Measurements from ENCODE around the gene TAX1BP1. TPM values are rescaled to one million over a fixed set of nuclear protein-coding genes. Genes with fewer than 3 reads are reported as not detected.

TAX1BP1 gene
- total RNA-seq, 1 experiment from 2014 or later = 83.7 TPM

DNA sequence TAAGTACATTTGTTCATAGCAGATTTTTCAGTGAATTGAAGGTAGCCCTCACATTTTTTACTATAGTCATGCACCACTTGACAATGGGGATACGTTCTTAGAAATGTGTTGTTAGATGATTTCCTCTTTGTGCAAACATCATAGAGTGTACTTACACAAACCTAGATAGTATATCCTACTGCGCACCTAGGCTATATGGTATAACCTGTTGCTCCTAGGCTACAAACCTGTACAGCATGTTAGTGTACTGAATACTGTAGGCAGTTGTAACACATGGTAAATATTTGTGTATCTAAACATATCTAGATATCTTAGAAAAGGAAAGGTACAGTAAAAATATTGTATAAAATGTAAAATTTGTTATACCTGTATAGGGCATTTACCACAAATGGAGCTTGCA lies 41.2 kb downstream of the TAX1BP1 start:
- no peak for DNase-seq (ENCODE audit: low read depth)

DNA sequence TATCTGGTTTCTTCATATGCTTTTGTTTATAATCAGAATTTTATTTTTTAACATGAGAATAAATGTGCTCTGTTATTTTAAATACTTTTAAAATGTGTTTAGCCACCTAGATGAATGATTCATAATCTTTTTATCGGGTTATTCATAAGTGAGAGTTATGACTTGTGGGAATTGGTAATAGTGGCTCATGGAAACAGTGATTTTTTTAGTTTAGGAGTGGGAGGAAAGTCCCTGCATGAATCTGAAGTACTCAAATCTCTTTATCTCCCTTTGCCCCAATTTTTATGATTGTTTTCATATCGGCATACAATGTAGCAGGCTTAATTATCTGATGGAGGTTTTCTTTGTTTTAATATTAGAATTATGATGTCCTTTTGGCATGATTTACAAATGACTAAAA lies 42.9 kb downstream of the TAX1BP1 start:
- no peak for DNase-seq (ENCODE audit: low read depth)

DNA sequence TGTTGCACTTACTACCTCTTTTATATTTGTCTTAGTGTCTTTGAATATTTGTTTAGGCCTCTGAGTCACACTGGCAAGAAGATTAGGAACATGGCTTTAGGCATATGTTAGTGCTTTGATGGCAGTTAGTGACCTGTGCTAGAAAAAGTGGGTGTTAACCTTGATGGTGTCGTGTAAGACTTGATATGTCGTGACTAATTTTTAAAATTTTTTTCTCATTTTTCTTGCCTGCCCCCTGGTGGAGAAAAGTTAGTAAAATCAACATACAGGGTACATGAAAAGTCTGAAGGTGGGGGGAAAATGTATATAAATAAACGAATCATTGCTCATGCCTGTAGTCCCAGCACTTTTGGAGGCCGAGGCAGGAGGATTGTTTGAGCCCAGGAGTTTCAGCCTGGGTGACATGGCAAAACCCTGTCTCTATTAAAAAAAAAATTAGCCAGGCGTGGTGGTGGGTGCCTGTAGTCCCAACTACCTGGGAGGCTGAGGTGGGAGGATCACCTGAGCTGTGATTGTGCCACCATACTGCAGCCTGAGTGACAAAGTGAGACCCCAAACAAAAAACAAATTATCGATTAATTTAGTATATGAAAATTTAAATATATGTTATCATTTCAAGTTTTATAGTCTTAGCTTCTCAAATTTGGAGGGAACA lies 44.6 kb downstream of the TAX1BP1 start:
- peak; percentile 88 for DNase-seq (ENCODE audit: low read depth)

DNA sequence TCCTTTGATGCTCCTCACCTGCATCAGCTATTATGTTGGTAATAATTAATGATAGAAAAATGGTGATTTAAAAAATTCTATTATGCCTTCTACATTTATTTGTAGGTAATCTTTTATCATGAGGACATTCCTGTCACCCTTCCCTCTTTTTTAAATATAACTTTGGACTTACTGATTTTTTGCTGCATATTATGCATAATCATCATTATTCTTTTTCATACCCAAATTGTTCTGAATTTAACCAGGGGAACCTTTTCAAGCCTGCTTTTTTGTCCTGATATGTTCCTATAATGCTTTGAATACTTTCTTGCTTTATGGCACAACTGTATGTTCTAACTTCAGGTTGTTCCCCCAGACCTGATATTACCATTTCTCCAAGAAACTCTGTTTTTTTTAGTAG lies 48.5 kb downstream of the TAX1BP1 start:
- no peak for DNase-seq (ENCODE audit: low read depth)

DNA sequence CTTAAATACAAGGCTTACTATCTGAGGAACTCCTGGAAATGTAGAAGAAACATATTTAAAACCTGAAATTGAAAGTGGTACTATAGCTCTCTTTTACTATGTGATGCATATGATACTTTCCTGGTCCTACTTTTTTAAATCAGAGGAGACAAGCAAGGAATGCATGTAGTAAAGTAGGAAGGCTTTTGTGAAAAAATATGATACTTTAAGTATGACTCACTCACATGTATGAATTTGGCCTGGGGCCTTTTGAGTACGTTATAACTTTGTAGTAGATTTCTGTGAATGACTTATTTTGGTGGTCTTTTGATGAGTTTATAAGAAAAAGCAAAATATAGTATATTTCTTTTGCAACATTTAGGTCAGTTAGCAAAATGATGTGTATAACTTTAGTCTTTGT lies 53.8 kb downstream of the TAX1BP1 start:
- peak; percentile 53 for DNase-seq (ENCODE audit: low read depth)

DNA sequence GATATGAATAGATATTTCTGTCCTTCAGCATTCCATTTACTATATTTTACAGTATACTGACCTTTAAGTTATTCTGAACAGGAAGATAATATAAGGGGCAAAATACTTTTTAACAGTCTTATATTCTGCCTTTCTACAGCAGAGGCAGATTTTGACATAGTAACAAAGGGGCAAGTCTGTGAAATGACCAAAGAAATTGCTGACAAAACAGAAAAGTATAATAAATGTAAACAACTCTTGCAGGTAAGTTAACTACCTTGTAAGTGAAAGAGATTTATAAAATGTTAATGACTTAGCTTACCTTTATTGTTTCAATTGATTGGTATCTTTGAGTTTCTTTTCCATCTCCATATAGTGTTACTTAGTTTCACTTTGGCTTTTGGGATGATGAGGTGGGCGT lies 56.0 kb downstream of the TAX1BP1 start:
- no peak for DNase-seq (ENCODE audit: low read depth)

DNA sequence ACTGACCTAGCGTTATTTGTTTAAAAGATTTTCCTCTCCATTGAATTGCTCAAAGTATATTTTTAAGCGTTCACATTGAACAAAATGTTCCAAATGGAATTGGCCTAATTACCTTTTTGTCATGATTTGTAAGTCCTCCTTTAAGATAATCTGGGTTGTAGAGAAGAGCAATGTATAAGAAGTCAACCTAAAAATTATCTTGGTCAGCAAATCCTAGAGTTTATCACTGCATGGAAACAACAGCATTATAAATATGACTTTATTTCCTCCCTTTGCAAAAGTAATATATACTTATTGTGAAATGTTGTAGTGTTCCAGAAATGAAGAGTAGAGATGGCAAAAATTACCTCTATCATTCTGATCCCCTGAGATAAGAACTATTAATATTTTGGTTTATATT lies 59.2 kb downstream of the TAX1BP1 start:
- DNase-seq (ENCODE audit: low read depth) = no peak

DNA sequence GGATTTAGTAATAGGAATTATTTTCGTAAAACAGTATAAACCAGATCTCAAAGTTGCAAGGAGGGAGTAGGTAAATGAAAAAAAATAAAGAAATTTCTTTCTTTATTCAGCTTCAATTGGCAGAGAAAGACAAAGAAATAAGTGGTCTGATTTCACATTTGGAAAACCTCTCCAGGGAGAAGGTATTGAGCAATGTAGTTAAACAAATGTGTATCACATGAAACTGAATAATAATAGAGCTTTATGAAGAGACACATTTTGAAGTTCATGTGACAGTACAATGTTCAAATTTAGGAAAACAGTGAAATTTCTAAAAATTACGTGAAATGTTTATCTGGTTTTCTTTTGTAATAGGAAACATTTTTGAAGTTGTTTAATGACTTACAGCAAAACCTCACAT lies 63.0 kb downstream of the TAX1BP1 start:
- DNase-seq (ENCODE audit: low read depth) = no peak

DNA sequence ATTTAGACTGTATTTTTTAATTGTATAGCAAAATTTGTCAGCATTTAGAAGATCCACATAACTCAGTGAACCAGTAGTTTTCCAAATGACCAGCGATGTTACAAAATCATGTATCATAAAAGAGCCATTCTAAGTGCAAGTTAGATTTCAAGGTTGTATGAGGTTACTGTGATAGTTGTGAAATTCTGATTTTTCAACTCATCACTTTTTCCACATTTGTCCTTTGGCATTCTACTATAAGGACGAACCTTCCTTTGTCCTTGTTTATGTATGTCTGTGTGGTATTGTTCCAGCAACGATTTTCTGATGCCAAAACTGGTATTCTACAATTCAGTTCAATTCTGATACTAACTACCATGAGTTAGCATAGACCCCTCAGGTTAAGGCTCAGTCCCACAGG lies 64.2 kb downstream of the TAX1BP1 start:
- DNase-seq (ENCODE audit: low read depth) = no peak

DNA sequence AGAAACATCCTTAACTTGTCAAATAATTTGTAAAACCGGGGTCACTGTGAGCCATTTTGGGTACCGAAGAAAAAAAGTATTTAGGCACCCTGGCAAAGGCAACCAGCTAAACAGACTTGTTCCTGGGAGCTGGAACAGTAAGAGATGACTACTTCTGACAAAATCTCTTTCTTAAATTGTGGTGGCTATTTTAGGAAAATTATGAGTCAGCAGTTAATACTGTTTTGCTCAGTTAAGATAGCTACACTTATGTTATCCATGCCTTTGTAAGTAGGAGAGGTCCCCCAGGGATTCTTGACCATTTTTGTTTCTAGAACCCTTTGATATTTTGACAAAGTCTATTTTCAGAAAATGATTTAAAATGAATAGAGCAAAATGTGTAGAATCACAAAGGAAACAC lies 68.7 kb downstream of the TAX1BP1 start:
- peak; percentile 61 for DNase-seq (ENCODE audit: low read depth)

DNA sequence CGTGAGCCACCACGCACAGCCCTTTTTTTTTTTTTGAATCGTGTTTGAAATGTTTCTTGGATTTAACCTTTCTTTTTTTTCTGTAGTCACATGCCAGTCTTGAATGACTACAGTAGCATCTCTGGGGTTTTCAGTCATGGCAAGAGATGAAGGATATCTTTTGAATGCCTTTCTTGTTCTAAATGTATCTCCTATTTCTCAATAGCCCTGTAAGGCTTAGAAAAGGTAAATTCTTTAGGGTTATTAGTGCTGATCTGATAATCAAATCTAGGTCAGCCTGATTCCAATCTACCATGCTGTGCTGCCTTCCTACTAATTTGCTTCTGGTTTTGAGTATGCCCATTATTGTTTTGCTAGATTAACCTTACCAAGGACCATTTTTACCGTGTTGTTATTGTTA lies 70.2 kb downstream of the TAX1BP1 start:
- DNase-seq (ENCODE audit: low read depth) = no peak

DNA sequence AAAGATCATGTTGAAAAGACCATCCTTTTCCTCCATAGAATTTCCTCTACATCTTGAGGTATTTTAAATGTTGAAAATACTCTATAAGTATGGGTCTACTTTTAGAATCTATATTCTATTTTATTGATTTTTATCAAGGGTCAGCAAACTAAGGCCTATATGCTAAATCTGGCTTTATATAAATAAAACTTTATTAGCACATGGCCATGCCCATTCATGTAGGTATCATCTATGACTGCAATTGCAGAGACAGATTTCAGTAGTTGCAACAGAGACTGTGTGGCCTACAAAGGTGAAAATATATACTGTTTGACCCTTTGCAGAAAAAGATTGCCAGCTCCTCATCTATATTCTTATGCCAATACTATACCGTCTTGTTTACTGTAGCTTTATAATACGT lies 72.7 kb downstream of the TAX1BP1 start:
- DNase-seq (ENCODE audit: low read depth) = no peak

DNA sequence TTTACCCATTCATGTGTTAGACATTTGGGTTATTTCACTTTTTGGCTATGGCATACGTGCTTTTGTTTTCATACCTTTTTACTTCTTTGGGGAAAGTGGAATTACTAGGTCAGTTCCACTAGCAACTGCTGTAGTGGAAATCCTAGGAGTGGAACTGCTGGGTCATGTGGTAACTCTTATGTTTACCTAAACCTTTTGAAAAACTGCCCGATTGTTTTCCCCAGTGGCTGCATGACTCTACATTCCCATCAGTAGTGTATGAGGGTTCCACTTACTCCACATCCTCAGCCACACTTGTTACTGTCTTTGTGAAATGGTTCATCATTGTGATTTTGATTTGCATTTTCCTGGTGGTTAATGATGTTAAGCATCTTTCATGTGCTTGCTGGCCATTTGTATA lies 82.3 kb downstream of the TAX1BP1 start:
- DNase-seq (ENCODE audit: low read depth) = no peak

DNA sequence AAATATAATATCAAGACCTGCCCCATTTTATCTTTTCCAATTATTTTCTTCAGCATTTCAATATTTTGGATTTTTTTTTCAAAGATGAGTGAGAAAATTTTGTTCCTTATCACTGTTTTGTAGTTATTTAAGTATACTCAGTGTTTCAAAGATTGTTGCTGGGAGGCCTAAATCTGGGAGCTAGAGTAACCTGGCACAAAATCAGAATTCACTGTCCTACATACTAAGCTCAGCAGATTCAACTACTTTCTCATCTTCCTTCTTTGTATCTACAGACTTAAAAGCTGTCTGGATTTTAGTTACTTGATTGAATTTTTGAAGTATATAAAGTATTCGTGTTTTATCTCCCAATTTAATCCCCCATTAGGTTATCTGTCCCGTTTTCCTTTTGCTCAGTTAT lies 85.9 kb downstream of the TAX1BP1 start:
- no peak for DNase-seq (ENCODE audit: low read depth)

DNA sequence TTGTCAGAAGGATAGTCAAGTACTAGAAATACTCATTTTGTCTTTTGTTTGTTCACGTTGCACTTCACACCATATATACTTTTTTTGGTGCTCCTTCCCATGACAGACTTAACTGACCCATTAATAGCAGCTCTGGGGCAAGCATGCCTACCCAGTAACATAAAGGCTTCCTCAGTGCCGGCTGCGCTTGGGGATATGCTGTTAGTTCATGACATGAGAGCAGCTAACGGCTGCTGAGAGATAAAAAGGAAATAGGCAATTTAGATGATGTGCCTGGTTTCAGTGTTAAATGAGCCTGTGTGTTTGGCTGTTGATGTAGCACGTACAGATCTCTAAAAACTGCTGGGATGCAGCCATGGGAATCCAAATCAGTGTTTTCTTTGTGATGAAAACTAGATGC lies 86.4 kb downstream of the TAX1BP1 start:
- peak; percentile 16 for DNase-seq (ENCODE audit: low read depth)

DNA sequence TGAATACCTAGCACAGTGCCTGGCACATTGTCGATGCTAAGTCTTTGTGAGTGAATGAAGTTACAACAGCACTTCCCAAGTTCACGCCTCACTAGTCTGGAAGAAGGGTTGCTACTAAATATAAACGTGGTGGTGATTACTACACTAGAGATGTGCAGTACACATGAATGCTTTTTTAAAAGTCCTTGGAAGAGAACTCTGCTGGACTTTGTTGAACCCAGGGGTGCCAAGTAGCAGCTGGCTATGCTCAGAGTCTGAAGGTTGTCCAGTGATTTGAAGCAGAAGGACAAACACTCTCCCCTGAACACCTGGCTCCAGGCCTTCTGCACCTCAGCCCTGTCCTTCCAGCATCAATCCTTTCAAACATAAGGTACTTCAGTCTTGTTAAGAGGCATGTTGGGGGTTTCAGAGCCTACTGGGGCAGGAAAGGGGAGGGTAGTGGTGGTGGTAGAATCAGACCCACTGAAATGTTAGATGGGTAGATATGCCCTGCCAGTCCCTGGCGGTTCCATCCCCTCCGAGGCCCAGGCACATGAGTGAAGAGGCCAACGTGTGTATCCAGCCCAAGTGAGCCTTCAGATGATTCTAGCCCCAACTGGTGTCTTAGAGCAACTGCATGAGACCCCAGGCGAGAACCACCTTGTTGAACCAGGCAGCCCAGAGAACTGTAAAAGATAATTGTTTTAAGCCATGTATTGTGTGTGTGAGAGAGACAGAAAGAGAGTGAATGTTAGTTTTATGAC lies 94.4 kb downstream of the TAX1BP1 start:
- no peak for DNase-seq (ENCODE audit: low read depth)

DNA sequence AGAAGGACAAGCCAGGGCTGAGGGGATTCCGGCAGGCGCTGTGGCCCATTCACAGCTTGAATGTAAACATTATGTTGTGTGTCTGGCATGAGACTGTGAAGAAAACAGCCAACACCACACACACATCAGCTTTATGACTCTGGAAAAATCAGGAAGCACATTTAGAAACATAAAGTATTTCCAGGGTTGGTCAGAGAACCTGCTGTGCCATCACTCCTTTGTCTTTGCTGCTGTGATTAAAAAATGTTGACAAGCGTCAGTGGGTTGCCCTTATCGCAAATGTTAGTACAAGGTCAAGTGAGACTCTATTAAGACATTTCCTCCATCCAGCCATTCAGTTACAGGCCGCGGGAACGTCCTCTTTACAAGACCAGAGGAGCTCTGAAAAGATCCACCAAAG lies 95.4 kb downstream of the TAX1BP1 start:
- no peak for DNase-seq (ENCODE audit: low read depth)

DNA sequence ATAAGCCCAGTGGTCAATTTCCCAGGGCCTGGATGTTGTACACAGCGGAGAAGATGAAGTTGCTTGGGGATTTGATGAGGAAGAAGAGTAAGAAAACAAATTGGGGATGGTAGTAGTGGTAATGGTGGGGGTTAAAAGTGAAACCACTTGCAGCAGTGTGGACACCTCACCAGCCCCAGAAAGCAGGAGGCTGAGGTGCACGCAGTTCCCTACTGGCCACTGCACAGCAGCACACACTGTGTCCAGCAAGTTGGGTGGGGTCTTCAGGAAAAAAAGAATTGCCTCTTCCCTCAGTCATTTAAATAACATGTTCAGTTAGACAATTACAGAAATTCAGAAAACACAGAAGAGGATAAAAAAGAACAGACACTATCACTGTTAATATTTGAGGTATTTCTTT lies 96.6 kb downstream of the TAX1BP1 start:
- no peak for DNase-seq (ENCODE audit: low read depth)

DNA sequence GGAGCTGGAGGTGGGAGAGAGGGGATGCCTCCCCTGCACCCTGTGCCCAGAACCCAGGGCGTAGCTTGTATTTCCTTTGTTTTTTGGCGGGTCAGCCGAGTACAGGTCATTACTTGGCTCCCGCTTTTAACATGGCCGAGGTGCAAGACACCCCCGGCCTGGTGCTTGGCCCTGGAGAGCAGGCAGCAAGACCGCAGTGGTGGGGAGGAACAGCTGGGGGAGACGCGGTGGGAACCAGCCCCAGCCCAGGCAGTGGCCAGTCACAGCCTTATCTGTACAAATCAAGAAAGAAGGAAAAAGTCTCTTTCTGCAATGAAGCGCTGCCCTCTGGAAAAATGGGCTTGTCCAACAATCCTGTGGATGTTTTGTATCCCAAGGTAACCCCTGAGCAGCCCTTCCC lies 99.1 kb downstream of the TAX1BP1 start:
- no peak for DNase-seq (ENCODE audit: low read depth)

DNA sequence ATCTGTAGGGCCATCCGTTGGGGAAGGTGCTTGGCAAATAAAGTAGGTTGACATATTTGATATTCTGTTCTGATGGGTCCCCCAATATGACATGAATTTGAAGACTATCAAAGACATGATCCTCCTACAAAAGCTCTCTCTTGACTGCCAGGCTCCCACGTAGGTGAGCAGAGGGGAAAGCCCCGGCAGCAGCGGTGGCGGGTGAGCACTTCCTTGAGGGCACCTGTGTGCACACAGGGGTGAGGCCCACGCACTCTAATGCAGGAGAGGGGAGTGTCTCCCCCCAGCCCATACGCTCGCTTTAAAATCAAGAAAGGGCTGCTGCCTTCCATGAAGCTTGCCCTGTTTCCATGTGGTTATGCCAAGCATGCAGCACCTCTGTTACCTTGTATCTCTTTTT lies 100.4 kb downstream of the TAX1BP1 start:
- no peak for DNase-seq (ENCODE audit: low read depth)

DNA sequence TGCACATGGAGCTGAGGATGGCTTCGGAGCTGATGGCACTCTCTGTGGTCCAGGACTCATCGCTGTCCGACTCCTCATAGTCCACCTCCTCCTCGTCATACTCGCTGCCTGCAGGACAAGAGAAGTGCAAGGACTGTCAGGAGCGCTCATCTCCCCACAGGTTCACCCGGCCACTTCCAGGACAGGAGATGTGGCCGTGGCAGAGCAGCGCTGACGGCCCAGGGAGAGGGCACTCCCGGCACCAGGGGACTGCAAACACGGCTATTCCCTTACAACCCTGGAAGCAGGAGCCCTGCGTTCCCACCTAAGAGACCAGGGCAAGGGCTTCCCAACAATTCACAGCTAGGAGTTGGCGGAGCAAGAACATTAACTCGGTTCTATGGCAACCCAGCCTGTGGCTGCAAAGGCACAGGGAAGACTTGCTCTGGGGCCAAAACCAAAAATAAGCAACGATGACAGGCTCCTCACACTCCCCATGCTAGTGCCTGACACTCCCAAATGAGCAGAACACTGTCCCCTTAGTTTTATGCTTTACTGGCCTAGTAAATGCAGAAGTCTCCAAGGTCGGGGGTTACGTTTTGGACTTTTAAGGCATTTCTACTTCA lies 100.9 kb downstream of the TAX1BP1 start:
- DNase-seq (ENCODE audit: low read depth) = no peak

DNA sequence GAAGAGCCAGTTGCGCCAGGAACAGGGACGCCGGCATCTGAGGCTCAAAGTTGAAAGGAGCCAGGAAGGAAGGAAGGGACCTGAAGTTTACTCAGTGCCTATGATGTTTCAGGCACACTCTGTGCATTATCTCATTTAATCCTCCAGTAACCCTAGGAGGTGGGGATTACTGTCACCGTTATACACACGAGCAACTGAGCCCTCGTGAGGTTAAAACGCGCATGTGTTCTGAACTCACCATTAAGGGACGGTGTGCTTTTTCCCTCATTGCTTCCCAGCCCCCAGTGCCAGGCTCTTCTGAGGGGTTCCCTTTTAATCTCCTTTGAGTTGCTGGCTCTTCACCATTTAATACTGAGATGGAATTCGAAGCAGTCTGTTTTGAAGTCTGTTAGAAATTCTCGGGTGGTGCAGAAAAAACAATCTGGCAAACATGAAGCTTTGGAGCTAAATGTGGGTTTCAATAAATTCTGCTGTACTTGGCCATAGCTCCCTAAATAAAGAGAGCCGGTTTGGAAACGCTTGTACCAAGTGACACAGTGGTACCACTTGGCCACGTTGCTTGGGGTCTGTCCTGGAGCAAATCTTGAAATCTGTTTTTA lies 102.2 kb downstream of the TAX1BP1 start:
- DNase-seq (ENCODE audit: low read depth) = no peak

DNA sequence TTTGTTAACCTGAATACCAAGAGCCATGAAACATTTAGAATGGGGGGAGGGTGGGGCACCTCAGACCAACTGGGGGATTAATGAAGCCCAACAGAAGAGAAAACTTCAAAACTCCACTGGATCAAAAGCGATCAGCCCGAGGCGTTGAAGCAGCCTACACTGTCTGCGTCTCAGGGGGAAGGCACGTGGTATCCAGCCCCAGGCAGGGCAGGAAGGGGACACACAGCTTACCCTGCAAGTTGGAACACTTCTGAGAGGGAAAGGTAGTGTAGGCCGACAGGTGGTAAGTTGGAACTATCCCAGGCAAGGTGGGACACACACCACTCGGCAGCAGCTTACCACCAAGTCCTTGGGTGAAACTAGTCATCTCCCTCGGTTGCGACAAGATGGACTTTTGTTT lies 102.9 kb downstream of the TAX1BP1 start:
- no peak for DNase-seq (ENCODE audit: low read depth)
